Measurements from ENCODE around the gene ANKHD1. TPM values are rescaled to one million over a fixed set of nuclear protein-coding genes. Genes with fewer than 3 reads are reported as not detected.

The ANKHD1 gene
- total RNA-seq, 1 experiment from 2014 or later, result 130 TPM

DNA sequence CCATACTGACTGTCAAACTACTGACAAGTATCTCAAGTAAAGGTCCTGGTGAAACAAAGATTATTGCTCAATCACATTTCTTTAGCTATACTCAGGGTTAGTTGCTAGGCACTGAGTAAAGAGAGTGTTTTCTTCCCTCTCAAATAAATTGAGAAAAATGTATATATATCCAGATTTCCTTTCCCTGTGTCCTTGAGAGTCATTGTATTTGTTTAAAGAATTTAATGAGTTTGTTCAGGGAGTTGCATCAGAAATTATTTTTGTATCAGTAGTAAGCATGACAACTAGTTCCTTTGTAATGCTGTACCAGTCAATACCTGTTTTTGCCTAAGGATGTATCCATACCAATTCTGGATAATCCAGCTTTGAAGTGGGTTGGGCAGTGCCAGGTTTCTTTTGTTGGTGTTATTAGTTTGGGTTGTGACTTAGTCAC is 3.2 kb upstream of the ANKHD1 start:
- Mint-ChIP-seq H3K4me1 (ENCODE audit: low read depth, unreplicated experiment) (no peaks in the 10 kb centered on the region), H3K4me3 (ENCODE audit: unreplicated experiment) (no peak overlapping the region), H3K27ac (ENCODE audit: unreplicated experiment) (no peak overlapping the region), H3K9me3 (ENCODE audit: unreplicated experiment) (no peaks in the 10 kb centered on the region), H3K36me3 (ENCODE audit: insufficient read depth, unreplicated experiment) (peaks cover 2% of the 10 kb centered on the region), H3K27me3 (ENCODE audit: insufficient read depth, unreplicated experiment) (no peaks in the 10 kb centered on the region)
- ChIA-PET POLR2A (no interaction called here), CTCF (no interaction called here)
- no peaks in the 10 kb centered on the region for H3K4me1 ChIP-seq
- no peaks in the 10 kb centered on the region for H3K27me3 ChIP-seq (replicated peaks; ENCODE audit: control insufficient read depth, insufficient read depth, low read length)
- no peaks in the 10 kb centered on the region for H3K9me3 ChIP-seq
- no peak overlapping the region for H3K4me3 ChIP-seq (ENCODE audit: low read depth, low read length)
- intact Hi-C loops (cut with micrococcal nuclease; ENCODE audit: unreplicated experiment), result no loop called here
- peak in 1 of 2 experiments; percentile 16 for DNase-seq
- no TSS peak for BruUV-seq (replicated peaks)
- no peak for TF ChIP-seq CTCF (IDR thresholded peaks at IDR 0.05; ENCODE audit: insufficient read depth in 1 of 2, low read depth in 1 of 2, low read length in 1 of 2, severe bottlenecking in 1 of 2, unreplicated experiment in 1 of 2)
- H3K36me3 ChIP-seq (ENCODE audit: control insufficient read depth, insufficient read depth, low read length), result no peaks in the 10 kb centered on the region

- no peaks in the 10 kb centered on the region for H3K9me3 Mint-ChIP-seq (ENCODE audit: unreplicated experiment)
- Histone ChIP-seq H3K4me3 (ENCODE audit: low read depth, low read length) (peak overlapping the region; percentile 50), H3K27me3 (replicated peaks; ENCODE audit: control insufficient read depth, insufficient read depth, low read length) (no peaks in the 10 kb centered on the region), H3K4me1 (no peaks in the 10 kb centered on the region), H3K36me3 (ENCODE audit: control insufficient read depth, insufficient read depth, low read length) (no peaks in the 10 kb centered on the region), H3K9me3 (no peaks in the 10 kb centered on the region)
- H3K27me3 Mint-ChIP-seq (ENCODE audit: insufficient read depth, unreplicated experiment), result no peaks in the 10 kb centered on the region
- no peak overlapping the region for H3K27ac Mint-ChIP-seq (ENCODE audit: unreplicated experiment)
- peaks cover 18% of the 10 kb centered on the region for H3K36me3 Mint-ChIP-seq (ENCODE audit: insufficient read depth, unreplicated experiment)
- CTCF ChIA-PET, result interaction anchor here (0.7 to 1.7 kb wide), 3 partner anchors 27 to 156 kb away, joined by 3 to 6 read pairs (median 4); partner anchors contain the start of gene HBEGF
- no peak overlapping the region for H3K4me3 Mint-ChIP-seq (ENCODE audit: unreplicated experiment)
- POLR2A ChIA-PET, result interaction anchor here (0.8 to 2.9 kb wide), 7 partner anchors 33 to 311 kb away, joined by 3 to 16 read pairs (median 3); partner anchors contain the start of genes EIF4EBP3, HBEGF, IK and NDUFA2
- no peak for TF ChIP-seq CTCF (IDR thresholded peaks at IDR 0.05; ENCODE audit: insufficient read depth in 1 of 2, low read depth in 1 of 2, low read length in 1 of 2, severe bottlenecking in 1 of 2, unreplicated experiment in 1 of 2)
- H3K4me1 Mint-ChIP-seq (ENCODE audit: low read depth, unreplicated experiment), result peaks cover 6% of the 10 kb centered on the region
- DNase-seq, result no peak
- intact Hi-C loops (cut with micrococcal nuclease; ENCODE audit: unreplicated experiment), result loop anchor here (2.0 to 5.0 kb wide), 2 partner anchors 27 to 157 kb away; partner anchors contain the start of gene SRA1
- BruUV-seq (replicated peaks), result TSS peak; percentile 70
Observed at GRCh38 chr5:140399979-140400729, 1.5 kb upstream of the ANKHD1 start.

DNA sequence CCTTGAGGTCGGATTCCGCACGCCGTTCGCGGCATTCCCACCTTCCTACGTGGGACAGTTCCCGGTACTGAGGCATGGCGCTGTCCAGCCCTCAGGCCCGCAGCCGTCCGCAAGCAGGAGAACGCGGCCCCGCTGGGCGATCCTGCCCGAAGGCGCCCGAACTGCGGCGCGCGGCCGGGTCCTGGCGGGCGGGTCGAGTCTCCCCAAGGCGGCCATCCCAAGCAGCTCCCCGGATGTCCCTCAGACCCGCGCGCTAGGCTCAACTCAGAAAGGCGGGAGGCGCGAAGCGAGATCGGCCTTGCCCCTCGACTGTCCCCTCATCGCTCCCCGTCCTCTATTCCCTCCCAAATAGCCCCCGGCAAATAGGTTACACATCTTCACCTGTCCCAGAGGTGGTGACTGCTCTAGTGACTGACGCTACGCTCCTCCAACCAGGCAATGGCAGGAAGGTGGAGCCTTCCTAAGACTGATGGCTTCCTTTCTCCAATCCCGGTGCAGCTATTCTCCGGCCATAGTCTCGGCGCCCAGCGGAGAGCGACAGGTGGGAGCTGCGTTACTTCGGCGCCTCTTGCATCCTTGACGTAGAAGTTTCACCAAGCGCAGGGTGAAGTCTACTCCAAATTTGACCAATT is 787 bp upstream of the ANKHD1 start:
- ChIA-PET POLR2A (interaction anchor here (0.6 to 2.9 kb wide), 10 partner anchors 28 to 318 kb away, joined by 3 to 16 read pairs (median 3); partner anchors contain the start of genes EIF4EBP3, HBEGF, IK and NDUFA2), CTCF (interaction anchor here (0.6 to 1.7 kb wide), 4 partner anchors 28 to 318 kb away, joined by 4 to 6 read pairs (median 4); partner anchors contain the start of gene HBEGF)
- no peaks in the 10 kb centered on the region for H3K27me3 Mint-ChIP-seq (ENCODE audit: insufficient read depth, unreplicated experiment)
- no peaks in the 10 kb centered on the region for H3K4me1 ChIP-seq
- peak; percentile 96 to 99 for DNase-seq
- H3K27me3 ChIP-seq (replicated peaks; ENCODE audit: control insufficient read depth, insufficient read depth, low read length), result no peaks in the 10 kb centered on the region
- H3K36me3 Mint-ChIP-seq (ENCODE audit: insufficient read depth, unreplicated experiment), result peaks cover 25% of the 10 kb centered on the region
- intact Hi-C loops (cut with micrococcal nuclease; ENCODE audit: unreplicated experiment), result loop anchor here (1.0 to 5.0 kb wide), 3 partner anchors 28 to 238 kb away; partner anchors contain the start of genes SRA1 and TMCO6
- TF ChIP-seq CTCF (IDR thresholded peaks at IDR 0.05; ENCODE audit: insufficient read depth in 1 of 2, low read depth in 1 of 2, low read length in 1 of 2, severe bottlenecking in 1 of 2, unreplicated experiment in 1 of 2), result no peak
- no peak overlapping the region for H3K27ac Mint-ChIP-seq (ENCODE audit: unreplicated experiment)
- H3K4me1 Mint-ChIP-seq (ENCODE audit: low read depth, unreplicated experiment), result peaks cover 7% of the 10 kb centered on the region
- H3K4me3 ChIP-seq (ENCODE audit: low read depth, low read length), result peak overlapping the region; percentile 50
- BruUV-seq (replicated peaks), result no TSS peak
- H3K9me3 Mint-ChIP-seq (ENCODE audit: unreplicated experiment), result no peaks in the 10 kb centered on the region
- no peak overlapping the region for H3K4me3 Mint-ChIP-seq (ENCODE audit: unreplicated experiment)
- no peaks in the 10 kb centered on the region for H3K36me3 ChIP-seq (ENCODE audit: control insufficient read depth, insufficient read depth, low read length)
- no peaks in the 10 kb centered on the region for H3K9me3 ChIP-seq
